GM18520 (cell line): Measurements from ENCODE around the gene MYL9.
"Not testable (repeated sequence)": the region's sequence is repeated elsewhere in the genome, so short reads cannot be mapped to it uniquely, and the experiment has no call there.

ENCODE experiments used
- ATAC-seq: cut with Tn5 transposase; IDR thresholded peaks from one replicate; pipeline ENCODE4 v1.9.1; 2021; ENCODE audit not compliant: unreplicated experiment

Gene MYL9

DNA sequence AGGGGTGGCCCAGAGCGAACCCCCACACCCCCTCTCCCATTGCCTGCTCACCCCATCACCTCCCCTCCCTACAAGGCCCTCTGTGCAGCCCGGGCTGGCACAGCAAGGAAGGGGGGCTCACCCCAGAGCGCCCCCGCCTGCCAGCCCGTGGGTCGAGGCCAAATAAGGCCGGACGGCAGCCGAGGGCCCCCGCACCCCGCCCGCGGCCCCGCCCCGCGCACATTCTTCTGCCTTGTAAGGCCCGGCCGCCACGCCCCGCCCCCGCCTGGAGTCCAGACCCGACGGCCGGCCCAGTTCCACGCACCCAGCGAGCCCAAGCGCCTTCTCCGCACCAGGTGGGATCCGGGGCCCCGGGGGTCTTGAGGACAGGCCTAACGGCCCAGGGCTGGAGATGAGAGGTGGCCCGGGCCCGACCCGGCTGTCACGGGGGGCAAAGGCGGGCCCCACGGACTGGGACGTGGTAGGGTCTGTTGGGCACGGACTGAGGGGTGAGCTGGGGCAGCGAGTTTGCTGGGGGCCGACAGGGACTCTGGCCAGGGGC lies at the start of gene MYL9:
Gene MYL9, plus strand, starts transcription at position 293 of the 541 bp plus-strand sequence. CDS start 3,366 bp downstream, outside the sequence.
- ATAC-seq, result no peak

DNA sequence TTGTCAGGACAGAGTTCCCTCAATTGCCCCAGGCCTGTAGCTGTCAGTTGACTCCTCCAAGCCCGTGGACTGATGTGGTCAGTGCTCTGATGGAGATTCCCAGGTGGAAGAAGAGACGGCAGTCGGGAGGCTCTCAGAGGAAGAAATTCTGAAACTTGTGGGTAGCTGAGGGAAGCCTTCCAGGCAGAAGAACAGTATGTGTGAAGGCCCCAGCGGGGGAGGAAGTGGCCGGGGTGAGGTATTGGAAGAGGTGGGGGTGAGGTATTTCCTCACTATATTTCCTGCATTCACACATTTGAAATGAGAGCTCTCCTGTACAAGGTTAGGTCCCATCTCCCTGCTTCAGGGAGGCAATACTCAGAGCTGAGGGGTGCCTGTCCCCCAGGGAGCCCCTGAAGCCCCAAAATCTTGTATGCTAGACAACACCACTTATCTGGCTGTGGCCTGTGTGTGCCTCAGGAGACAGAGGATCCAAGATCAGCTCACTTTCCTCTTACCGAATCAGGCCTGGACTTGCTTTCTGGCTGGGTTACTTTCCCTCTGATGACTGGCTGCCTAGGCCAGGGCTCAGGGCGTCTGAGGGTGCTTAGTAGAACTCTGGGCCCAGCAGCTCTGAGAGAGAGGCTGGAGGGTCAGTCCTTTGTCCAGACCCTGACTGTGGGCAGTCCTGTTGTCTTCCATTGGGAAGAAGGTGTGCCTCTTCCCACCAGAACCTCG lies 49.3 kb upstream of the MYL9 start:
- no peak for ATAC-seq

DNA sequence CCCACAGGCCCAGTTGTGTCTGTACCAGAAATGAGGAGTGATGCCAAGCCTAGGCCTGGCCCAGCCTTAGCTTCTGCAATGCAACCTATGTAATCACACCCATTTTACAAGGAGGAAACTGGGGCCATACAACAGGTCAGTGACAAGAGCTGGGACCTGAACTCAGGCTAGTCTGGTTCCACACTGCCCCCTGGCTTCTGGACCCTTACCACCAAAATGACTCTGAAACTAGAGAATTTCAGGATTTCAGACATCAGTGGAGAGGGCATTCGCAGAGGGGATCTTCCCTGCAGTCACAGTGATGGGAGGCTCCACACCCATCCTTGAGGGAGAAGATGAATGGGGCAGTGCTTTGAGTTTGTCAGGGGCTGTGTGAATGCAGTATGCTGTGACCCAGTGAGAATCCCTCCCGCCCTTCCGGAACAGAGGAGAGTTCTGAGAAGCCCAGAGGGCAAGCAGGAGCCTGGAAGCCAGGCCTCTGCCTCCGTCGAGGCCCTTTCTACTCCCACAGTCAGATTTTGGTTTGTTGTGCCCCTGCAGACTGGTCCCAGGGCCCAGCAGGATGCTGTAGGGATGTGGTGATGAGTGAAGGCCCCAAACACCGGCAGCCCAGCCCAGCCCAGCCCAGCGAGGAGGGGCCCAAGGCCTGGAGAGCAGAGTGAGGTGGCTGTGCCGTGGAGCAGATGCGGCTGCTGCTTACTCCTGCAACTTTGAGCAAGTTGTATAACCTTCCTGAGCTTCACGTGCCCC lies 48.1 kb upstream of the MYL9 start:
- no peak for ATAC-seq

DNA sequence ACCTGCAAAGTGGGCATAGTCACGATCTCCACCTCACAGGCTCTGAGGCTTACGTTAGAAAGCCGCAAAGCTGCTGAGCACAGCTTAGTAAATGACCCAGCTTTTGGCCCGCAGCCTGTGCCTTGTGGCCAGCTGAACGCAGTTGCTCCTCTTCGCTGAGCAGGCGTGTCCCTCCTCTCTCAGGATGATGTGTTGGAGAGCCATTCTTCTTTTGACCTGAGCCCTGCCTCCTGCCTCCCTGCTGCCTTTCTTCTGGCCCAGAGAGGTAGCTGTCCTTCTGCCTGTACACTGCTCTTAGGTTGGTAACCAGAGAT lies 47.6 kb upstream of the MYL9 start:
- ATAC-seq, result no peak

DNA sequence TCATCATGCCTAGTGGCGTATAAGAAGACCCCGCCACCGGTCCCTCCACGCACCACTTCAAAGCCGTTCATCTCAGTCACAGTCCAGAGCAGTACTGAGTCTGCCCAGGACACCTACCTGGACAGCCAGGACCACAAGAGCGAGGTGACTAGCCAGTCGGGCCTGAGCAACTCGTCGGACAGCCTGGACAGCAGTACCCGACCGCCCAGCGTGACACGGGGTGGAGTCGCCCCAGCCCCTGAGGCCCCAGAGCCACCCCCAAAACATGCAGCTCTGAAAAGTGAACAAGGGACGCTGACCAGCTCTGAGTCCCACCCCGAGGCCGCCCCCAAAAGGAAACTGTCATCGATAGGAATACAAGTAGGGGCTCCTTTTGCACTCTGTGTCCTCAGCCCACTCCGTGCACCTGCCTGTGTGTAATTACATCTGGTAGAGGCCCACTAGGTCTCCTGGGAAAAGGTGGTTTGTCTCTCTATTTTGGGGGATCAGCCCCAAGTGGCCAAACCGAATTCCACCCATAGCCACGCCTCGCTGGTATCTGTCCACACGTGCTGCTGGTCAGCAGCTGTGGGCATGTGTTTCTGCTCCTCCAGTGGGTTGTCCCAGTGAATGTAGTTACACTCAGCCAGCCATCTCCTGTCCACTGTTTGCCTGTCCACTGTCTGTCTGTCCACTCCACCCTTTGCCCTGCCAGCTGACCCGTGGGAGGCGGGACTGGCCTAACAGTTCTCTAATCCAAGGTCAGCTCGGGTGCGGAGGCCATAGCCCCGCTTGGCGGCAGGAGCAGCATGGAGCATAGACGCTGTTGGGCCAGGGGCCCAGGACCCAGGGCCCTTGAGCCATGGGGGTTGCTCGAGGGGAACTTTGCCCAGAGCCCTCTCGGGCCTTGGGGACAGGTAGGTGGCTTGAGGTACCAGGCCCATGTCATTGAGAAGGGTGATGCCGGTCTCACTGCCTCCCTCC lies 44.3 kb upstream of the MYL9 start:
- ATAC-seq, result no peak

DNA sequence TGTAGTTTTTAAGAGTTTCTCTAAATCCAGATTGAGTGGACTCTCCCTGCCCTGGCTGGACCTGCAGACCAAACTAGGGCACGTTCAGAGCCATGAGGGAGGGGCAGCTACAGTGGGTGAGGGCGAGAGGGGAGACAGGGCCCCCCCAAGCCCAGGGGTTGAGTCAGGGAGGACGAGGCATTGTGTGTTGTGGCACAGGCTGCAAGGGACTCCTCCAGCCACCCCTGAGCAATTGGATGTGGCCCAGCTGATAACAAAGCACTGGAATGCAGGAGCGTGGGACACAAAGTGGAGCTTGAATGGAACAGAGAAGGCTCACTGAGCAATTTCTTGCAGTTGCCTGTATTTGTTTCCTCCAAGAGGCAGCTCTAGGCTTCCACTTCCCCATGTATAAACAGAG lies 43.5 kb upstream of the MYL9 start:
- no peak for ATAC-seq

DNA sequence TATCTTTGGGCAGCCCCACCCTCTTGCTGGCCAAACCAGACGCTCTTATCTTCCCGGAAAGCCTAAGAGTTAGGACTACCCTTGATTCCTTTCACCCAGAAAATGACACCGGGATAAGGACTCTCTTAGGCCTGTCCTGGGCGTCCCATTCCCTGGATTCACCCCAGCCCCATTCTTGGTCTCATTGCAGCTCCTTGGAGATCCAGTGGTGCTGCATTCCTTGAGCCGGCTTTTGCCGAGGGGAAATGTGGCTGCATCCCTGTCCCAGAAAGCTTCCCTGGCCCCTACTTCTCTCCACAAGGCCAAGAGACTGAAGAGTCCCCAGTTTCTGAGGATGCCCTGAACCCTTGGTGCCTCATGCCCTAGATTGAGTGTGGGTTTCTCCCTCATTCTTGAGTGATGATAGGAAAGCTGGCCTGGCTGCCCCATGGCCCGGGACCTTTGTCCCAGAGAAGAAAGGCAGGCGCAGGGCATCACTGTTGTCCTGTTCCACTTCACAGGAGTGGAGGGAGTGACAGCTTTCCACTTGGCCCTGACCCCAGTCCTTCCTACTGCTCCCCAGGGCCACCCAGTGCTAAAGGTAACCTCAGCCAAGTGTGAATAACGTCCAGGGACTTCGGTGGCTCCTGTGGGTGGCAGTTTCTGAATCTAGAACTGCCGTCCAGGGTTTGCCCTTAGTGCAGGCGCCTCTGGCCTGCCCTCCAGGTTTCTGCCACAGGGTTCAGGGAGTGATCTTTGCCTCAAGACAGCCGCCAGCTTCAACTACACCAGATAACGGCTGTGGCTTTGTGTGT lies 42.7 kb upstream of the MYL9 start:
- ATAC-seq, result no peak

DNA sequence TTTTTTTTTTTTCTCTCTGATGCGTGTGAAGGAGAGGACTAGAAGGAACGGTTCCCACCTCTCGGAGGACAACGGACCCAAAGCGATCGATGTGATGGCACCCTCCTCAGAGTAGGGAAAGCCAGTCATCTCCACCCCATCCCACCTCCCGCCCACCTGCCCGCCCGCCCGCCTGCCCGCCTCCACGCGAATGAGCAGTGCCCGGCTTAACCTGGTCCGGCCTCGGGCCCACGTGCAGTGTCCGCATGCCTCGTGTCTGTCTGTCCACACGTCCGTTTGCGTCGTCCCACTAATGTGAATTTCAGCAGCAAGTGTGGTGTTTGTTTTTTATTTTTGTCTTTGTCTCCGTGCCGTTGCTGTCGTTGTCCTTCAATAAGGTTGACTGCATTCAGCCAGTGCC lies 42.1 kb upstream of the MYL9 start:
- no peak for ATAC-seq

DNA sequence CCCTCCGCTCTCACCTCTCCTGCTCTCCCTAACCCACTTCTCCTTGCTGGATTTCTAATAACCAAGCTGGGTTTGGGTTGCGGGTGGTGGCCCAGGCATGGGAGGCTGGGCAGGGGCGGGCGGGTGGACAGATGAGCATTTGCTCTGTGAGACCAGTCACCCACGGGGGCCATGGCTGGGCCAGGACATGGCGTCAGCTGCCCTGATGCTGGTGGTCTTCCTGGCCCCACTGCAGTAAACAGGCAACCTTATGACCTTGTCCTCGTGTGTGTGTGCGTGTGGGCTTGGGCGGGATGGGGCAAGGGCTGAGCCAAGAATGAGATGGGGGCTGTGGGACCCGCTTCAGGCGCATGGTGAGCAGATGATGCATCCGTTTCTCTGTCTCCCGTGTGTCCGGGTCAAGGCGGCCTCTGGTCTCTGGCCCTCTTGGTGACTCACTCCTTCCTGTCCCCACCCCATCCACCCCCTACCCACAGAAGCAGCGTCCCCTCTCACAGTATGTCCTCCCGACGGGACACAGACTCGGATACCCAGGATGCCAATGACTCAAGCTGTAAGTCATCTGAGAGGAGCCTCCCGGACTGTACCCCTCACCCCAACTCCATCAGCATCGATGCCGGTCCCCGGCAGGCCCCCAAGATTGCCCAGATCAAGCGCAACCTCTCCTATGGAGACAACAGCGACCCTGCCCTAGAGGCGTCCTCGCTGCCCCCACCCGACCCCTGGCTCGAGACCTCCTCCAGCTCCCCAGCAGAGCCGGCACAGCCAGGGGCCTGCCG lies 41.4 kb upstream of the MYL9 start:
- ATAC-seq, result no peak

DNA sequence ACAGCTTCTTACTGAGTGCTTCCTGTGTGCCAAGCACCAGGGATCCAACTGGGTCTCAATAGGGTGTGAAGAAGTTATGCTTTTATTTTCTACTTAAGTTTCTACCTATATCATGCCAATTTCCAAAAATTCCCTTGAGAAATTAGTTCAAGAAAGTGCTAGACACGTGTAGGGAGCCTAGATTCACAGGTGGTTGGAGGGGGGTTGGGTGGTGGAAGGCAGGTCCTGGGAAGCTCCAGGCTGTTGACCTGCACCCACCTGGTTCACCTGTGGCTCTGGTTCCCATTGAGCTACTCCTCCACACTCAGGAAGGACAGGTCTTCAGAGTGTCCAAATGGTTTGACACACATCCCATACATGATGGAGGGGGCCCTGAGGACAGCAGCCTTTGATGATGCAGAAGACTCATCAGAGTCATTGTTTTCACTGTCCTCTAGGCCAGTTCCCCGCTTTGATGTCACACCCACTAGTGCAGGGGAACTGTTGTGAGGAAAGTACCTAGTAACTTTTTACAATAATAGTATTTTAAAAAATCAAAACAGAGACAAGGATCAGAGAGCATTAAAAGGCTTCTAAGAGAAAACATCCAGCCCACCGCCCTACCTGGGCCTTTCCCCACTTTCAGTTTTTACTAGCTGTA lies 39.8 kb upstream of the MYL9 start:
- ATAC-seq, result no peak

DNA sequence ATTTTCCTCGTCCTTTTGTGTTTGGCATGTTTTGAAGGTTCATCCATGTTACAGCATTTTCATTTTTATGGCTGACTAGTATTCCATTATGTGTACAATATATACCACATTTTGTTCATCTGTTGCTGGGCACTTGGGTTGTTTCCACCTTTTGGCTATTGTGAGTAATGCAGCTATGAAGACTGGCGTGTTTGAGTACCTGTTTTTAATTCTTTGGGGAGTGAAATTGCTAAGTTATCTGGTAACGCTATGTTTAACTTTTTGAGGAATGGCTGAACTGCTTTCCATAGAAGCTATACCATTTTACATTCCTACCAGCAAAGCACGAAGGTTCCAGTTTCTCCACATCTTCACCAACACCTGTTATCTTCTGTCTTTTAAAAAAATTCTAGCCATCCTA lies 37.0 kb upstream of the MYL9 start:
- no peak for ATAC-seq

DNA sequence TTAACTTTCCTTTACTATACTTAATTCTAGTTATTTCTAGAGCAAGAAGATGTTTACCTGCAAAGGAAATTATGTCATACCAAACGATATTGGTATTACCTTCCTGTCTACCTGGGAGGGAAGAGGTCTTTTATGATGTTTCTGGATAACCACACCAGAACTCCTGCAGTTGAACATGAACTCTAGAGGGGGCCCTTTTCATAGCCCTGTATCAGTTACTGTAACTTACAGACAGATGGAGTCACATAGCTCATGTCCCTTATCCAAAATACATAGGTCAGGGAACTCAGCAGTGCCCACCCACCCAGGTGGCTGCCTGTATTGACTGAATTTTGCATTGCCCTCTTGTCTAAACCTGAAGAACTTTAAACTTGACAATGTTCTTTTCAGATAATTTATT lies 35.1 kb upstream of the MYL9 start:
- no peak for ATAC-seq

DNA sequence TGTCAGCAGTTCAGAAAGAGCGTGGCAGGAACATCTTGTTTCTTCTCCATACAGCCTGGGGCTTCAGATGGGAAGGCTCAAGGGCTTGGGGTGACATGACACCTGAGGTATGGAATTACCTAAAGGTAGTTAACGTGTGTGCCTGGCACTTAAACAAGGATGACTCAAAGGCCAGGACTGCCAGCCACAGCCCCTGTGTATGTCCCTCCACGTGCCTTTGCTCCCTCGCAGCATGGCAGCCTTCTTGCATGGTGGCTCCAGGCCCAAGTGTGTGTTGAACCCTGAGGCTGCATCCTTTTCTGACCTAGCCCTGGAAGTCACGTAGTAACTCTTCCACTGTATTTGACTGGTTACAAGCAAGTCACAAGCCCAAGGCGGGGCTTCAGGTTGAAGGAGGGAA lies 33.6 kb upstream of the MYL9 start:
- ATAC-seq, result no peak

DNA sequence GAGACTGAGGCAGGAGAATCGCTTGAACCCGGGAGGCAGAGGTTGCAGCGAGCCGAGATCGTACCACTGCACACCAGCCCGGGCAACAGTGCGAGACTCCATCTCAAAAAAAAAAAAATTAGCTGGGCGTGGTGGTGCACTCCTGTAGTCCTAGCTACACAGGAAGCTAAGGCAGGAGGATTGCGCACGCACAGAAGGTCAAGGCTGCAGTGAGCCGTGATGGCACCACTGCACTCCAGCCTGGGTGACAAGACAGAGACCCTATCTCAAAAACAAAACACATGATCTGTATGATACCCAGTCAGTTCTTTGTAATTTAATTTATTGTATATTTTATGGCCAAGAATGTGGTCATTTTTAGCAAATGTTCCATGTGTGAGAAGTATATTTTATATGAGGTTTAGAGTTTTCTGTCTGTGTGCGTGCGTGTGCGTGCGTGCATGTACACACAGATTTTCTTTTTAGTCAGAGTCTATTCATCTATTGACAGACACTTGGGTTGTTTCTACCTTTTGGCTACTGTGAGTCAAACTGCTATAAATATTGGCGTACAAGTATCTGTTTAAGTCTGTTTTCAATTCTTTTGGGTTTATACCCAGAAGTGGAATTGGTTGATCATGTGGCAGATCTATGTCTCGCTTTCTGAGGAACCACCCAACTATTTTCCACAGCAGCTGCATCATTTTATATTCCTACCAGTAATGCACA lies 22.2 kb upstream of the MYL9 start:
- ATAC-seq, result no peak

DNA sequence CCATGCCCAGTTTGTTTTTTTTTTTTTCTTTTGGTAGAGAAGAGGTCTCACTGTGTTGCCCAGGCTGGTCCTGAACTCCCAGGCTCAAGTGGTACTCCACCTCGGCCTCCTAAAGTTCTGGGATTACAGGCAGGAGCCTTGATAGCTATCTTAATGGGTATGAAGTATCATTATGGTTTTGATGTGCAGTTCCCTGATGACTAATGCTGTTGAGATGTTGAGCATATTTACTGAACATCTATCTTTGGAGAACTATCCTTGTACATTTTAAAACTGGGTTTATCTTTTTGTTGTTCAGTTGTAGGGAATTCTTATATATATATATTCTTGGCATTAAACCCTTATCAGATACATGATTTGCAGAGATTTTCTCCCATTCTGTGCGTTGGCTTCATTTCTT lies 21.4 kb upstream of the MYL9 start:
- ATAC-seq, result no peak

DNA sequence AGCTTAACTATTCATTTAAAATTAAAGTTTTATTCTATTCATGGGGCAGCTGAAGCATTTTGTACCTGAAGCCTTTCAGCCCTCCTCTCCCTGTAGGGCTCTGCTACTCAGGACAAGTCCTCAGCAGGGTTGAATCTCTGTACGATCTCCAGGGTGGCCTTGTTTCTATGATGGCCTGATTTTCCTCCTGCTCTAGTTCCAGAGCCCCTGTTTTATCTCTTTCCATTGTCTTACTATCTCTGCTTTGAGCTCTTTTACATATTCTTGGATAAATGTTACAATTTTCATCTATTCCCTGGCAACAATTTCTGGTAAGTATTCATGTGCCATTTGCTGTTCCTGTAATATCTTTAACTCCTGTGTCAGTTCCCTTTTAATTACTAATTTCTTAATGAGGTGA lies 19.8 kb upstream of the MYL9 start:
- ATAC-seq, result no peak

DNA sequence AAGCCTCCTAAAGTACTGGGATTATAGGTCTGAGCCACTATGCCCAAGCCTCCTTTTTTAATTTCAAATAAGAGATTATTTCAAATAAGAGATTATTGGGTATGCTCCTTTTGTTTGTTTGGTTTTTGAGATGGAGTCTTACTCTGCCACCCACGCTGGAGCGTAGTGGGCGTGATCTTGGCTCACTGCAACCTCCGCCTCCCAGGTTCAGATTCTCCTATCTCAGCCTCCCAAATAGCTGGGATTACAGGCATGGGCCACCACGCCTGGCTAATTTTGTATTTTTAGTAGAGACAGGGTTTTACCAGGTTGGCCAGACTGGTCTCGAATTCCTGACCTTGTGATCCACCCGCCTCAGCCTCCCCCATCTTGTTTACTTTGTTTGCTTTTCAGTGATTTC lies 18.9 kb upstream of the MYL9 start:
- ATAC-seq, result not testable (repeated sequence)

DNA sequence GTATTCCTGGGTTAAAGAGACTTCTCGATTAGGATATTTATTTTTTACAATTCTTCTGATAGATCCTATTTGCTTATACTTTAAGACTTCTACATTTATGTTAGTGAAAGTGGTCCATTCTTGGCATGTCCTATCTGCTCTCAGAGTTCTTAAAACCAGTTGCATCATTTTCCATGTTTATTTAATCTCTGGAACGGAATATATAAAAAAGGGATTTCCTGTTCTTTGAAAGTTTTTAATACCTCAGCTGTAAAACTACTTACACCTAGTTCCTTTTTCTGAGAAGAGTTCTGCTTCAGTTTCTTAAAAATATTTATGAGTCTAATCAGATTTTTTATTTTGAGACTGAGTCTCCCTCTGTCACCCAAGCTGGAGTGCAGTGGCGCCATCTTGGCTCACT lies 18.0 kb upstream of the MYL9 start:
- no peak for ATAC-seq
